ENCODE results near the gene GDPD5.
A peak's percentile ranks its signal among the peaks of the same experiment; 100 is the strongest.

Gene GDPD5, protein sequence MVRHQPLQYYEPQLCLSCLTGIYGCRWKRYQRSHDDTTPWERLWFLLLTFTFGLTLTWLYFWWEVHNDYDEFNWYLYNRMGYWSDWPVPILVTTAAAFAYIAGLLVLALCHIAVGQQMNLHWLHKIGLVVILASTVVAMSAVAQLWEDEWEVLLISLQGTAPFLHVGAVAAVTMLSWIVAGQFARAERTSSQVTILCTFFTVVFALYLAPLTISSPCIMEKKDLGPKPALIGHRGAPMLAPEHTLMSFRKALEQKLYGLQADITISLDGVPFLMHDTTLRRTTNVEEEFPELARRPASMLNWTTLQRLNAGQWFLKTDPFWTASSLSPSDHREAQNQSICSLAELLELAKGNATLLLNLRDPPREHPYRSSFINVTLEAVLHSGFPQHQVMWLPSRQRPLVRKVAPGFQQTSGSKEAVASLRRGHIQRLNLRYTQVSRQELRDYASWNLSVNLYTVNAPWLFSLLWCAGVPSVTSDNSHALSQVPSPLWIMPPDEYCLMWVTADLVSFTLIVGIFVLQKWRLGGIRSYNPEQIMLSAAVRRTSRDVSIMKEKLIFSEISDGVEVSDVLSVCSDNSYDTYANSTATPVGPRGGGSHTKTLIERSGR

DNA sequence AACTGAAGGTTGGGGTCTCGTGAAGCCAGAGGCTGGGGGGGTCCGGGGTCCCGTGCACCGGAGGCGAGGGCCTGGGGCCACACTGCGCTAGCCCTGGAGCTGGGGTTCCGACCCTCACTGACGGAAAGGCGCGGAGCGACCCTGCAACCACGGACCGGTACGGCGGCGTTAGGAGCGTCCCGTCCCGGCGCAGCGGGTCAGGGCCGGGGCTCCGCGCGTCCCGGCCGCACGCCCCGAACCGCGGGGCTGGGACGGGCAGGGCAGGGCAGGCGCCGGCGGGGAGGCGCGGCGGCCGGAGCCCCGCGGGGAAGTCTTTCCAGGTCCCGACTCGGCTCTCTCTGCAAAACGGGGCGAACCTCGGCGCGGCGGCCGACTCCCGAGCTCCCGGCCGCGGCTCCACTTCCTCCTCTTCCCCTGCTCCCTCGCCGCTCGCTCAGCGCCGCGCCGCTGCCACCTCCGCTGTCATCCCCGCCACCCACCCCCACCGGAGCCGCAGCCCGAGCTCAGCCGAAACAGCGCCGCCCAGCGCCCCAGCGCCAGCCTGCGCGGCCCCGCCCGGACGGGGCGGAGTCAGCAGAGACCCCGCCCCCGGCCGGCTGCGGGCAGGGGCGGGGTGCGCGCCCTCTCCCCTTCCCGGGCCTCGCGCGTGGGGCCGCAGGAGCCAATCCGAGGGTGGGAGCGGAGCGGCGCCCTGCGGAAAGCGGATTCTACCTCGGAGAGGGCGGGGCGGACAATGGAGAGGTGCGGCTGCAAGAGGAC is at the start of gene GDPD5:
GDPD5 (minus strand) TSS at position 509 of the 759 bp plus-strand sequence. CDS start 48,206 bp downstream, outside the sequence.
- DNase-seq (ENCODE audit: low read depth), result peak; percentile 79
- H3K4me3 ChIP-seq (replicated peaks; ENCODE audit: low read depth, low read length), result peak within 1 kb of the TSS; percentile 68
- TF ChIP-seq, protein P1, sequence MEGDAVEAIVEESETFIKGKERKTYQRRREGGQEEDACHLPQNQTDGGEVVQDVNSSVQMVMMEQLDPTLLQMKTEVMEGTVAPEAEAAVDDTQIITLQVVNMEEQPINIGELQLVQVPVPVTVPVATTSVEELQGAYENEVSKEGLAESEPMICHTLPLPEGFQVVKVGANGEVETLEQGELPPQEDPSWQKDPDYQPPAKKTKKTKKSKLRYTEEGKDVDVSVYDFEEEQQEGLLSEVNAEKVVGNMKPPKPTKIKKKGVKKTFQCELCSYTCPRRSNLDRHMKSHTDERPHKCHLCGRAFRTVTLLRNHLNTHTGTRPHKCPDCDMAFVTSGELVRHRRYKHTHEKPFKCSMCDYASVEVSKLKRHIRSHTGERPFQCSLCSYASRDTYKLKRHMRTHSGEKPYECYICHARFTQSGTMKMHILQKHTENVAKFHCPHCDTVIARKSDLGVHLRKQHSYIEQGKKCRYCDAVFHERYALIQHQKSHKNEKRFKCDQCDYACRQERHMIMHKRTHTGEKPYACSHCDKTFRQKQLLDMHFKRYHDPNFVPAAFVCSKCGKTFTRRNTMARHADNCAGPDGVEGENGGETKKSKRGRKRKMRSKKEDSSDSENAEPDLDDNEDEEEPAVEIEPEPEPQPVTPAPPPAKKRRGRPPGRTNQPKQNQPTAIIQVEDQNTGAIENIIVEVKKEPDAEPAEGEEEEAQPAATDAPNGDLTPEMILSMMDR (IDR thresholded peaks at IDR 0.05; ENCODE audit: low read length, missing control alignments), result peak; percentile 13

DNA sequence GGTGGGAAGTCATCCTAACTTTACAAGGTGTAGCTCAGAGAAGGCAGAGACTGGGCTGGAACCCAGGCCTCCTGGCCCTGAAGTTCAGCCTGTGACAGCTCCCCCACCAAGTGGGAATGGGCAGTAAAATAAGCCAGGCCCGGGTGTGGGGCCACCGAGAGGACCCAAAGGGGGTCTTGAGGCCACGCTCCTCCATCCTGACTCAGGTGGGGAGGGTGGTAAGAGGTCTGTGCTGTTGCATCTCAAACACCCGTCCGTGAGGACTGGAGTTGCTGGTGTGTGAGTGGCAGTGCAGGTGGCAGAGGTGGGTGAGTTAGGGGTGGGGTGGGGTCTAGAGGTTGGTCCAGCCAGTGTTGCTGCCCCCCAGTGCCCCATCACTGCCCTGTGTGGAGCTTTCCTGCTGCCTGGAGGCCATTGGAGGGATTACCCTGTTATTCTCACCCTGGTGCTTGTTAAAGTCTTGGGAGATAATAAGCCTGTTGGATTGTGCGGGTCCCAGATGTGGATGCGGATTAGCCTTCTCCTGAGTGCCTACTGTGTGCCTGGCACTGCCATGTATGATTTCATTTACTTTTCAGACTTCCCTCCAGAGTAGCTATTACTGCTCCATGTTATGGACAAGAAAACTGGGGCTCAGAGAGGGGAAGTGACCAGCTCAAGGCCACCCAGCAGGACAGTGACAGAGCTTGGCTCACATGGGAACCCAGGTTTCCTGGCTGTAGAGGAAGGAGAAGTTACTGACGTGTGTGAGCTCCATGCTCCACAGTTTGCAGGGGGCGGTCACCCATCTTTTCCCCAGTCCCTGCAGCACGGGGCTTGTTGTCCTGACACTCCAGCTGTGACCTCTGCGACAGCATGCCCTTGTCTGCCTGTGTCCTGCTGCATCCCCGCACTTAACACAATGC is 49.2 kb upstream of the GDPD5 start:
- TF ChIP-seq, protein P1 (IDR thresholded peaks at IDR 0.05; ENCODE audit: low read length, missing control alignments), result peak; percentile 39
- H3K4me3 ChIP-seq (replicated peaks; ENCODE audit: low read depth, low read length), result no peak overlapping the region

DNA sequence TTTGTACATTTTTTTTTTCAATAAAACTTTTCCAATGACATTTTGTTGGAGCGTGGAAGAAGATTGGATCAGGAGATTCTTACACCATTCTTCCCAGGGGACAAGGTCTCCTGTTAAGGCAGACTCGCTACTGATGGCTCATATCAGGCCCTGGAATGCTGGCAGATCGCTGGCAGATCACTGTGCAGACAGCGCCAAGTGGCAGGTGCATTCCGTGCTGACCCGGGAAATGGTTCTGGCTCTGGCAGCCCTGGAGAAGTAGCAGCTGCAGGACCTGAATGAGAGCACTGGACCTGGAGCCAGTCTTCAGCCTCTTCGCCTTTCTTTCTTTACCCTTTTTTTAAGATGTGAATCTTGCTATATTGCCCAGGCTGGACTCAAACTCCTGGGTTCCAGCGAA is 47.0 kb upstream of the GDPD5 start:
- H3K4me3 ChIP-seq (replicated peaks; ENCODE audit: low read depth, low read length), result no peak overlapping the region
- DNase-seq (ENCODE audit: low read depth), result no peak
- TF ChIP-seq, protein P1 (IDR thresholded peaks at IDR 0.05; ENCODE audit: low read length, missing control alignments), result no peak

More for the DNA sequence above, 49.2 kb upstream of the GDPD5 start:
- DNase-seq (ENCODE audit: low read depth), result no peak

DNA sequence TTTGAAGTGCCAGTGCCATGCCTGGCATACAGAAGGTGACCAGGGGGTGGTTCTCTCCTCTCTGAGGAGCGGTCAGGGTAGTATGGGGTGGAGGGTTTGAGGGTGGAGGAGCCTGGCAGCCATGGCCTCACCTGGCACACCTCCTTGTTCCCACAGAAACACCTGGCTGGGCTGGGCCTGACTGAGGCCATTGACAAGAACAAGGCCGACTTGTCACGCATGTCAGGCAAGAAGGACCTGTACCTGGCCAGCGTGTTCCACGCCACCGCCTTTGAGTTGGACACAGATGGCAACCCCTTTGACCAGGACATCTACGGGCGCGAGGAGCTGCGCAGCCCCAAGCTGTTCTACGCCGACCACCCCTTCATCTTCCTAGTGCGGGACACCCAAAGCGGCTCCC is 45.9 kb upstream of the GDPD5 start:
- TF ChIP-seq, protein P1 (IDR thresholded peaks at IDR 0.05; ENCODE audit: low read length, missing control alignments), result no peak
- no peak for DNase-seq (ENCODE audit: low read depth)
- no peak overlapping the region for H3K4me3 ChIP-seq (replicated peaks; ENCODE audit: low read depth, low read length)

DNA sequence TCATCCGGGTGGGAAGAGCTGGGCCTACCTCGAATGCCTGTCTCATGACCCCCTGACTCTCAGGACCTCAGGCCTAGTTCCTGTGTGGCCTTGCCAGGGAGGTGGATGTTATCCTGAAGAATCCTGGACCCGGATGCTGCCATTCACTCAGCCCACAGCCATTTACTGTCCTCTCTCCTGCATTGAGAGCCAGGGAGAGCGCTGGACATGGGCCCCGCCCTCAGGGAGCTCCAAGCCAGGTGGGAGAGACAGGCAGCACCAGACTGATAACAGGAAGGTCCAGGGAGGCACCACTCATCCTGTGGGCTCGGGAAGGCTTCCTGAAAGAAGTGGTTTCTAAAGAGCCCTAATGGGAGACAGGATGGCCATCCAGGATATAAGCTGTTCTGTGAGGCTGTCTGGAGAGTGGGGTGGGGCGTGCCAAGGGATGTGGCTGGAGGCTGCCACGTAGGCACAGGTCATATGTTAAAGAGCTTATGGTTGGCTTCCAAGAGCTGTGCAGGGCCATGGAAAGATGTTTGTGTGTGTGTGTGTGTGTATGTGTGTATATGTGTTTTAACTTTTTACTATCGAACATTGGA is 44.9 kb upstream of the GDPD5 start:
- no peak overlapping the region for H3K4me3 ChIP-seq (replicated peaks; ENCODE audit: low read depth, low read length)
- TF ChIP-seq, protein P1 (IDR thresholded peaks at IDR 0.05; ENCODE audit: low read length, missing control alignments), result no peak
- no peak for DNase-seq (ENCODE audit: low read depth)
